NCI-H460 (cell line): ENCODE measurements around the gene DYSF. TPM values are rescaled to one million over a fixed set of nuclear protein-coding genes. Genes with fewer than 3 reads are reported as not detected.

Source experiments
- DNase-seq: peaks from one replicate; pipeline ENCODE4 v3.0.0-alpha.2; 2016; ENCODE audit warnings: low read depth; ENCODE audit errors: extremely low read depth
- total RNA-seq: library from RNA; depleted of rRNA; stranded (reverse); fragments of >200 nt; shearing (Covaris generic); gene quantifications from 2 replicates; pipeline ENCODE4 v1.2.3, GENCODE V29; 2014

Gene DYSF
- total RNA-seq, 1 experiment from 2014 or later: 3.4 TPM

GRCh38 chr2:71683070-71683469, 229.7 kb downstream of the DYSF start:
- no peak for DNase-seq

GRCh38 chr2:71683666-71684065, 230.3 kb downstream of the DYSF start:
- DNase-seq: no peak

GRCh38 chr2:71684226-71685072, 231.1 kb downstream of the DYSF start:
- DNase-seq: no peak

- no peak for DNase-seq
These were observed 231.9 kb downstream of the DYSF start for GRCh38 chr2:71685073-71685848.

GRCh38 chr2:71685941-71686611, 232.7 kb downstream of the DYSF start:
- DNase-seq: no peak

GRCh38 chr2:71686781-71687180, 233.4 kb downstream of the DYSF start:
- no peak for DNase-seq

- no peak for DNase-seq
These were observed 234.1 kb downstream of the DYSF start for GRCh38 chr2:71687412-71687811.

GRCh38 chr2:71688530-71688929, 235.2 kb downstream of the DYSF start:
- DNase-seq: no peak

- no peak for DNase-seq
These were observed 236.0 kb downstream of the DYSF start for GRCh38 chr2:71689393-71689792.

GRCh38 chr2:71689968-71690834, 236.8 kb downstream of the DYSF start:
- no peak for DNase-seq

- no peak for DNase-seq
These were observed 237.6 kb downstream of the DYSF start for GRCh38 chr2:71690876-71691475.

- no peak for DNase-seq
These were observed 238.5 kb downstream of the DYSF start for GRCh38 chr2:71691747-71692441.

GRCh38 chr2:71692621-71693277, 239.4 kb downstream of the DYSF start:
- DNase-seq: no peak

- no peak for DNase-seq
These were observed 240.2 kb downstream of the DYSF start for GRCh38 chr2:71693286-71694270.

GRCh38 chr2:71694501-71695234, 241.3 kb downstream of the DYSF start:
- no peak for DNase-seq

GRCh38 chr2:71695235-71696120, 242.1 kb downstream of the DYSF start:
- no peak for DNase-seq
